Measurements from ENCODE around the gene TCEAL6.
A peak's percentile ranks its signal among the peaks of the same experiment; 100 is the strongest.
"Not testable (repeated sequence)": the region's sequence is repeated elsewhere in the genome, so short reads cannot be mapped to it uniquely, and the experiment has no call there.

Gene TCEAL6

GRCh38 chrX:102142274-102142673 lies at the start of gene TCEAL6:
Gene TCEAL6, minus strand, starts transcription at chrX:102142481.
- not testable (repeated sequence) for DNase-seq

GRCh38 chrX:102185967-102186720 lies 43.9 kb upstream of the TCEAL6 start:
- DNase-seq: no peak

GRCh38 chrX:102155806-102156179 lies 13.5 kb upstream of the TCEAL6 start, which contains the start of gene BEX5:
Gene BEX5, minus strand, starts transcription at chrX:102155977. Its CDS starts 1,712 bp downstream, at chrX:102154265.
- peak; percentile 71 for DNase-seq

- peak; percentile 27 for DNase-seq
Observed at GRCh38 chrX:102154900-102155805, 12.9 kb upstream of the TCEAL6 start.

GRCh38 chrX:102154218-102154860 lies 12.1 kb upstream of the TCEAL6 start:
- peak; percentile 11 for DNase-seq

- not testable (repeated sequence) for DNase-seq
Observed at GRCh38 chrX:102141631-102142030, 650 bp downstream of the TCEAL6 start.

GRCh38 chrX:102140876-102141275 lies 1.4 kb downstream of the TCEAL6 start:
- DNase-seq: not testable (repeated sequence)

- no peak for DNase-seq
Observed at GRCh38 chrX:102138064-102138463, 4.2 kb downstream of the TCEAL6 start.

GRCh38 chrX:102129473-102129872 lies 12.8 kb downstream of the TCEAL6 start:
- peak; percentile 5 for DNase-seq

- no peak for DNase-seq
Observed at GRCh38 chrX:102126863-102127262, 15.4 kb downstream of the TCEAL6 start.

- DNase-seq: not testable (repeated sequence)
Observed at GRCh38 chrX:102126080-102126818, 16.0 kb downstream of the TCEAL6 start.

- not testable (repeated sequence) for DNase-seq
Observed at GRCh38 chrX:102125436-102125835, 16.8 kb downstream of the TCEAL6 start, which contains the start of gene TCEAL2. Gene TCEAL2, plus strand, starts transcription at chrX:102125679. Its CDS starts 1,152 bp downstream, at chrX:102126831.

GRCh38 chrX:102125014-102125413 lies 17.3 kb downstream of the TCEAL6 start:
- not testable (repeated sequence) for DNase-seq

- no peak for DNase-seq
Observed at GRCh38 chrX:102115748-102116147, 26.5 kb downstream of the TCEAL6 start.

GRCh38 chrX:102113367-102113766 lies 28.9 kb downstream of the TCEAL6 start:
- DNase-seq: no peak
